Retinal pigment epithelial cell (primary cell): ENCODE data around the gene ZNF143.
"Not testable (repeated sequence)": the region's sequence is repeated elsewhere in the genome, so short reads cannot be mapped to it uniquely, and the experiment has no call there.

Experiments
- DNase-seq: peaks from one replicate; pipeline ENCODE4 v3.0.0-alpha.2; 2010; ENCODE audit warnings: low read depth
- H3K4me3 ChIP-seq: 2 replicates; pipeline ENCODE4 v1.5.1; 2011; ENCODE audit warnings: mild to moderate bottlenecking, low read length, control low read depth, moderate library complexity
- TF ChIP-seq, protein P1 (sequence below): conservative IDR thresholded peaks from 2 replicates; pipeline ENCODE4 v1.5.1; 2011; ENCODE audit warnings: low read depth, low read length, control low read depth, inconsistent platforms

Gene ZNF143

DNA sequence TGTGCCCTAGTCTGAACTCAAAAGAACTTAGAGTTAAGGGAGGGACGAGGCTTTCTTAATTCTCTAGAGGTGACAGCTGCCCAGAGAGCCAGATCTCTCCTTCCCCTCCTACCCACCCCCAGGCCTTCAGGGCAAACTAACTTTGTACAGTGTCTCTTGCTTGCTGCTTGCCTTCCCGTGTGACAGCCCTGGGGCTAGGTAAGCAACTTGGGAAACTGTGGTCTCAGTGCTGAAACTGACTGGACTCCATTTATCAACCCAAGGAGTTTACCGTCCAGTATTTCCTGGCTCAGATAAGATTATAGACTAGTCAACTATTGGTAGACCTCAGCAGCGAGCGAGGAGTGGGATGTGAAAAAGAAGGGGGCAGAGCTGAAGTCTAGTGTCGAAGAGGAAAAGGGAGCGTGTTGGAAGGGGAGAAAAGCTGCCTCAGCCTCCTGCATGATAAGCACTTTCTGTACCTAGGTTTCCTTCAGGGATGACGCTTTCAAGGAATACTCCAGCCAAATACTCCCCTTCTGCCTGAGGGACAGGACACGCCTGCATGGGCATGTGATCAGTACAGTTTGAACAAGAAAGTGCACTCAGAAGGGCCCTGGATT is 69.3 kb downstream of the ZNF143 start:
- no peak overlapping the region for H3K4me3 ChIP-seq
- no peak for DNase-seq
- TF ChIP-seq, protein P1, sequence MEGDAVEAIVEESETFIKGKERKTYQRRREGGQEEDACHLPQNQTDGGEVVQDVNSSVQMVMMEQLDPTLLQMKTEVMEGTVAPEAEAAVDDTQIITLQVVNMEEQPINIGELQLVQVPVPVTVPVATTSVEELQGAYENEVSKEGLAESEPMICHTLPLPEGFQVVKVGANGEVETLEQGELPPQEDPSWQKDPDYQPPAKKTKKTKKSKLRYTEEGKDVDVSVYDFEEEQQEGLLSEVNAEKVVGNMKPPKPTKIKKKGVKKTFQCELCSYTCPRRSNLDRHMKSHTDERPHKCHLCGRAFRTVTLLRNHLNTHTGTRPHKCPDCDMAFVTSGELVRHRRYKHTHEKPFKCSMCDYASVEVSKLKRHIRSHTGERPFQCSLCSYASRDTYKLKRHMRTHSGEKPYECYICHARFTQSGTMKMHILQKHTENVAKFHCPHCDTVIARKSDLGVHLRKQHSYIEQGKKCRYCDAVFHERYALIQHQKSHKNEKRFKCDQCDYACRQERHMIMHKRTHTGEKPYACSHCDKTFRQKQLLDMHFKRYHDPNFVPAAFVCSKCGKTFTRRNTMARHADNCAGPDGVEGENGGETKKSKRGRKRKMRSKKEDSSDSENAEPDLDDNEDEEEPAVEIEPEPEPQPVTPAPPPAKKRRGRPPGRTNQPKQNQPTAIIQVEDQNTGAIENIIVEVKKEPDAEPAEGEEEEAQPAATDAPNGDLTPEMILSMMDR: no peak

- TF ChIP-seq, protein P1: peak; percentile 5
- DNase-seq: no peak
- no peak overlapping the region for H3K4me3 ChIP-seq
Observed at GRCh38 chr11:9530901-9531625, 70.3 kb downstream of the ZNF143 start.

GRCh38 chr11:9533058-9533457 is 72.2 kb downstream of the ZNF143 start:
- TF ChIP-seq, protein P1: no peak
- DNase-seq: no peak
- no peak overlapping the region for H3K4me3 ChIP-seq

DNA sequence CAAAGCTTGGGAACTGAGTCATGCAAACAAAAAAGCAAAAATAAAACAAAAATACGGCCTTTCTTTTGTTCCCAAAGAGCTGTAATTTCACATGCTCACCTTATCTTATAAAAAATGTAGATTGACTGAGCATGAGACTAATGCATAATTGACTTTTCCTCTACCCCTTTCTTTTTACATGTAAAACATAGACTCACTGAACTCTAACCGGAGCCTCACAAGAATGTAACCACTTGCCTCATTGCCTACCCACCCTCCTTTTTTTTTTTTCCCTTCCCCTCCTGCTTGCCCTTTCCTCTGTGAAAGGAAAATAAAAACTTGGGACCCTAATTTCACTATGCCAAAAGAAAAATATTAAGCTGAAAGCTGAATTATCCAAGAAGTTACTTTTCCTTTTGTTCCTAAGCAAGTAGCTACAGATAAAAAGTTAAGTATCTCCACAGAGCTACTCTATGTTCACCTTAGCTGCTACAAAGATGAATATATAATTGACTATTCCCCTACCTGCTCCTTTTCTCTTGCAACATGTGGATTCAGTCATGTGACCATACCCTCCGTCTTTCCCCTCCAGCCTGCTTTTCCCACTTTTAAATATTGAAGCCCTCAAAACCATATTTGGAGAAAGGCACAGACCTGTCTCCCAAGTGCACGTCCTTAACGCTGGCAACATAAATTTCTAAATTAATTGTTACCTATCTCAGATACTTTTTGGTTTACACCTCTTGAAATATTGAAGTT is 73.1 kb downstream of the ZNF143 start:
- no peak for DNase-seq
- TF ChIP-seq, protein P1: no peak
- H3K4me3 ChIP-seq: no peak overlapping the region

DNA sequence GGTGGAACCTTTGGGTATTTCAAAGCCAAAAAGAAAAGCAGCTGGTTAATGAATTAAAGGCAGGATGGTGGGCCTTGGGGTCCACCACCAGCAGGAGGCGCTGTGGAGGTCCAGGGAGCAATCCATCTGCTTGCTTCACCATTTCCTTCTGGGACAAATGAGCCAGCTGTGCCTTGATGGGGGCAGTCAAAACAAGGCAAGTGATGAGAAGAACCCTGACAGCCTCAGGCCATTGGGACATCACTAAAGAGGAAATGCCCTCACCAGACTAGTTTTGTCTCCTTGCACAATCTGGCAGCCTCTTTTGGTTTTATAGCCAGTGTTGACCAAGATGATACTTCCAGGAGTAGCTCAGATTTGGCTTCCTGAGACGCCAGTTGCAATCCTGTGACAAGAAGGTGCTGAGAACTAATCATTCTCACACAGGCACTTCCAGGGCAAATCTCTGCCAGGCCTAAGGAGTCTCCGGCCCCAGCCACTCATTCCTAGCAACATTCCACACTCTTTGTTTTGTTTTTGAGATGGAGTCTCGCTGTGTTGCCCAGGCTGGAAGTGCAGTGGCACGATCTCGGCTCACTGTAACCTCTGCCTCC is 74.5 kb downstream of the ZNF143 start:
- TF ChIP-seq, protein P1: peak; percentile 86
- DNase-seq: no peak

DNA sequence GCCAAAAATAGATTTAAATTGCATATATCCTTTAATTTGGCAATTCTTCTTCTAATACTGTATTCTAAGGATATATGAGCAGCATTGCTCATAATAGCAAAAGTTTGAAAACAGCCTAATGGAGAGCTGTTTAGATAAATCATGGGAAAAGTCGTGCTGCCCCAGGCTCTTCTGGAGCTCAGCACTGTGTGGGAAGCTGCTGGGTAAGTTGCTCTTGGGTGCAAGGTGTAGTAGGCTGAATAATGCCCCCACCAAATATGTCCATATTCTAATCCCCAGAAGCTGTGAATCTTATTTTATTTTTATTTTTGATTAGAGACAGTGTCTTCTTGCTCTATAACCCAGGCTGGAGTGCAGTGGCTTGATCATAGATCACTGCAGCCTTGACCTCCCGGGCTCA is 77.7 kb downstream of the ZNF143 start:
- no peak overlapping the region for H3K4me3 ChIP-seq
- TF ChIP-seq, protein P1: no peak
- no peak for DNase-seq

More for the DNA sequence above, 74.5 kb downstream of the ZNF143 start:
- H3K4me3 ChIP-seq: no peak overlapping the region

- H3K4me3 ChIP-seq, DNase-seq: not testable (repeated sequence)
Observed at GRCh38 chr11:9549216-9549615, 88.4 kb downstream of the ZNF143 start.
